Measurements from ENCODE around the gene HSF2. TPM values are rescaled to one million over a fixed set of nuclear protein-coding genes. Genes with fewer than 3 reads are reported as not detected.

HSF2 gene
- polyA plus RNA-seq, 2 of the 4 experiments (the other 2 are of a cell fraction) = 9.2 to 25.9 TPM

- DNase-seq (ENCODE audit: low read depth in 1 of 2, low spot score in 1 of 2) (peak in 1 of 2 experiments; percentile 1), ATAC-seq (peak; percentile 49 to 61; a peak in 4 of 6 replicates), FAIRE-seq (no peak)
- H3K4me1 ChIP-seq = 0 out of 3 replicates have a peak, but pooled peaks cover 5% of the 10 kb centered on the region
- ChIA-PET POLR2A (interaction anchor here (0.8 to 1.4 kb wide), 3 partner anchors 20 to 59 kb away, joined by 3 to 4 read pairs (median 3); no protein-coding TSS in a partner anchor), CTCF (interaction anchor here (1.2 kb wide), 1 partner anchor 256 kb away, joined by 4 read pairs; no protein-coding TSS in a partner anchor)
- H3K9me3 ChIP-seq = no peaks in the 10 kb centered on the region
- peak overlapping the region; percentile 80 for H3K4me3 ChIP-seq
- peak overlapping the region; percentile 80 to 87 for H3K27ac ChIP-seq
- WGBS (ENCODE audit: missing lambda C conversion rate) = 14% methylated on average over 8 of the region's 8 CpGs
- H3K4me2 ChIP-seq = peak overlapping the region; percentile 81
- no peak for TF ChIP-seq EP300 (IDR thresholded peaks at IDR 0.05)
- no peak for TF ChIP-seq RAD21 (conservative IDR thresholded peaks at IDR 0.05 in 1 of 2, IDR thresholded peaks at IDR 0.05 in 1 of 2)
- TF ChIP-seq TP53 (CRISPR knock-in tag; IDR thresholded peaks at IDR 0.05) = no peak
- no peak for TF ChIP-seq HOXA7 (CRISPR knock-in tag; IDR thresholded peaks at IDR 0.05)
- TF ChIP-seq JUNB (IDR thresholded peaks at IDR 0.05) = no peak
- no peak for TF ChIP-seq PBX3 (IDR thresholded peaks at IDR 0.05)
Measured at GRCh38 chr6:122472022-122472340, 72.5 kb downstream of the HSF2 start.

GRCh38 chr6:122476131-122476530, 76.7 kb downstream of the HSF2 start:
- no peaks in the 10 kb centered on the region for H3K9me3 ChIP-seq
- no peak overlapping the region for H3K4me2 ChIP-seq
- no peaks in the 10 kb centered on the region for H3K4me1 ChIP-seq
- FAIRE-seq = no peak
- no peak overlapping the region for H3K4me3 ChIP-seq
- TF ChIP-seq CHD4 (IDR thresholded peaks at IDR 0.05; ENCODE audit: borderline replicate concordance) = no peak
- TF ChIP-seq KDM5A (IDR thresholded peaks at IDR 0.05) = no peak
- TF ChIP-seq TP53 (CRISPR knock-in tag; IDR thresholded peaks at IDR 0.05) = no peak
- no peak for TF ChIP-seq HES2 (IDR thresholded peaks at IDR 0.05)
- no peak for TF ChIP-seq HEYL (CRISPR knock-in tag; IDR thresholded peaks at IDR 0.05)
- no peak for TF ChIP-seq HDAC2 (IDR thresholded peaks at IDR 0.05)
- no peak for TF ChIP-seq RFX5 (IDR thresholded peaks at IDR 0.05)
- TF ChIP-seq RAD21 (conservative IDR thresholded peaks at IDR 0.05 in 1 of 2, IDR thresholded peaks at IDR 0.05 in 1 of 2) = peak; percentile 51 to 57; a peak in 4 of 5 replicates
- TF ChIP-seq BHLHE40 (IDR thresholded peaks at IDR 0.05; ENCODE audit: low read depth, low read length) = no peak
- TF ChIP-seq REST (IDR thresholded peaks at IDR 0.05) = no peak
- TF ChIP-seq EP300 (IDR thresholded peaks at IDR 0.05) = no peak
- TF ChIP-seq CHD2 (IDR thresholded peaks at IDR 0.05; ENCODE audit: low read length, partially characterized antibody) = no peak
- peak; percentile 47 for TF ChIP-seq CTCF (IDR thresholded peaks at IDR 0.05)
- DNase-seq (ENCODE audit: low read depth in 1 of 2, low spot score in 1 of 2) = peak; percentile 25 to 33
- CTCF ChIA-PET = no interaction called here
- POLR2A ChIA-PET = no interaction called here
- no peak overlapping the region for H3K27ac ChIP-seq
- ATAC-seq = no peak

- H3K4me3 ChIP-seq = no peak overlapping the region
- ChIA-PET POLR2A (no interaction called here), CTCF (interaction anchor here (0.9 to 1.6 kb wide), 4 partner anchors 9 to 48 kb away, joined by 3 to 7 read pairs (median 4); no protein-coding TSS in a partner anchor)
- 49% methylated on average over 7 of the region's 7 CpGs for WGBS (ENCODE audit: missing lambda C conversion rate)
- FAIRE-seq = no peak
- no peak overlapping the region for H3K4me2 ChIP-seq
- H3K4me1 ChIP-seq = no peaks in the 10 kb centered on the region
- DNase-seq (ENCODE audit: low read depth in 1 of 2, low spot score in 1 of 2) = no peak
- ATAC-seq = no peak
- H3K27ac ChIP-seq = no peak overlapping the region
- H3K9me3 ChIP-seq = no peaks in the 10 kb centered on the region
- TF ChIP-seq HES2 (IDR thresholded peaks at IDR 0.05) = no peak
- TF ChIP-seq REST (IDR thresholded peaks at IDR 0.05) = no peak
- no peak for TF ChIP-seq USF2 (IDR thresholded peaks at IDR 0.05)
- TF ChIP-seq PBX3 (IDR thresholded peaks at IDR 0.05) = no peak
- no peak for TF ChIP-seq BCL3 (IDR thresholded peaks at IDR 0.05)
Measured at GRCh38 chr6:122482750-122483080, 83.3 kb downstream of the HSF2 start.
